ENCODE measurements around the gene CRABP2.
A peak's percentile ranks its signal among the peaks of the same experiment; 100 is the strongest.

The CRABP2 gene

GRCh38 chr1:156705321-156705917 is at the start of gene CRABP2:
CRABP2 (minus strand) TSS chr1:156705583; CDS start chr1:156705446, 137 bp downstream.
- peak; percentile 36 for DNase-seq

GRCh38 chr1:156754219-156754618 is 48.8 kb upstream of the CRABP2 start:
- no peak for DNase-seq

GRCh38 chr1:156752843-156753482 is 47.6 kb upstream of the CRABP2 start:
- DNase-seq: no peak

GRCh38 chr1:156751757-156752481 is 46.5 kb upstream of the CRABP2 start:
- DNase-seq: peak; percentile 98

- no peak for DNase-seq
Measured at GRCh38 chr1:156751451-156751756, 46.0 kb upstream of the CRABP2 start, which contains the start of gene HDGF. HDGF (minus strand) TSS chr1:156751675; CDS start chr1:156751429, 246 bp downstream.

GRCh38 chr1:156750711-156751450 is 45.5 kb upstream of the CRABP2 start:
- peak; percentile 55 for DNase-seq

- DNase-seq: peak; percentile 55
Measured at GRCh38 chr1:156750191-156750672, 44.8 kb upstream of the CRABP2 start.

GRCh38 chr1:156749419-156750118 is 44.2 kb upstream of the CRABP2 start:
- no peak for DNase-seq

GRCh38 chr1:156748670-156749418 is 43.5 kb upstream of the CRABP2 start:
- no peak for DNase-seq

- no peak for DNase-seq
Measured at GRCh38 chr1:156747742-156748669, 42.6 kb upstream of the CRABP2 start.

GRCh38 chr1:156746728-156747631 is 41.6 kb upstream of the CRABP2 start:
- peak; percentile 51 for DNase-seq

- DNase-seq: no peak
Measured at GRCh38 chr1:156746406-156746727, 41.0 kb upstream of the CRABP2 start.

GRCh38 chr1:156745881-156746280 is 40.5 kb upstream of the CRABP2 start:
- DNase-seq: no peak

- no peak for DNase-seq
Measured at GRCh38 chr1:156744786-156745419, 39.5 kb upstream of the CRABP2 start.

- DNase-seq: no peak
Measured at GRCh38 chr1:156744344-156744743, 39.0 kb upstream of the CRABP2 start.

GRCh38 chr1:156743367-156744302 is 38.3 kb upstream of the CRABP2 start:
- DNase-seq: no peak

- no peak for DNase-seq
Measured at GRCh38 chr1:156742801-156743200, 37.4 kb upstream of the CRABP2 start.

- no peak for DNase-seq
Measured at GRCh38 chr1:156742017-156742416, 36.6 kb upstream of the CRABP2 start.
